GM20000 (cell line): ENCODE data around the gene MBLAC1.
A peak's percentile ranks its signal among the peaks of the same experiment; 100 is the strongest.

Source experiments
- DNase-seq: peaks from one replicate; pipeline ENCODE4 v3.0.0; 2012; ENCODE audit warnings: low spot score
- CTCF ChIP-seq: IDR thresholded peaks from 2 replicates; pipeline ENCODE4 v1.5.1; 2012; ENCODE audit warnings: mild to moderate bottlenecking, control low read depth; ENCODE audit errors: extremely low read depth, missing control alignments

Gene MBLAC1

GRCh38 chr7:100085515-100085914, 41.3 kb upstream of the MBLAC1 start:
- no peak for TF ChIP-seq CTCF
- DNase-seq = no peak

- DNase-seq = no peak
- TF ChIP-seq CTCF = no peak
These were observed 39.6 kb upstream of the MBLAC1 start for GRCh38 chr7:100087055-100087750.

GRCh38 chr7:100088095-100088620, 38.6 kb upstream of the MBLAC1 start:
- no peak for TF ChIP-seq CTCF
- no peak for DNase-seq

GRCh38 chr7:100088621-100089457, 37.9 kb upstream of the MBLAC1 start, which contains the start of gene COPS6:
Gene COPS6 (plus strand): TSS chr7:100088969. CDS start chr7:100088991, 22 bp downstream.
- peak; percentile 91 for DNase-seq
- TF ChIP-seq CTCF = no peak

- TF ChIP-seq CTCF = no peak
- no peak for DNase-seq
These were observed 37.1 kb upstream of the MBLAC1 start for GRCh38 chr7:100089458-100090196.

GRCh38 chr7:100090527-100091410, 36.0 kb upstream of the MBLAC1 start:
- DNase-seq = no peak
- TF ChIP-seq CTCF = no peak
